ENCODE measurements around the gene WIPF3.

The WIPF3 gene

DNA sequence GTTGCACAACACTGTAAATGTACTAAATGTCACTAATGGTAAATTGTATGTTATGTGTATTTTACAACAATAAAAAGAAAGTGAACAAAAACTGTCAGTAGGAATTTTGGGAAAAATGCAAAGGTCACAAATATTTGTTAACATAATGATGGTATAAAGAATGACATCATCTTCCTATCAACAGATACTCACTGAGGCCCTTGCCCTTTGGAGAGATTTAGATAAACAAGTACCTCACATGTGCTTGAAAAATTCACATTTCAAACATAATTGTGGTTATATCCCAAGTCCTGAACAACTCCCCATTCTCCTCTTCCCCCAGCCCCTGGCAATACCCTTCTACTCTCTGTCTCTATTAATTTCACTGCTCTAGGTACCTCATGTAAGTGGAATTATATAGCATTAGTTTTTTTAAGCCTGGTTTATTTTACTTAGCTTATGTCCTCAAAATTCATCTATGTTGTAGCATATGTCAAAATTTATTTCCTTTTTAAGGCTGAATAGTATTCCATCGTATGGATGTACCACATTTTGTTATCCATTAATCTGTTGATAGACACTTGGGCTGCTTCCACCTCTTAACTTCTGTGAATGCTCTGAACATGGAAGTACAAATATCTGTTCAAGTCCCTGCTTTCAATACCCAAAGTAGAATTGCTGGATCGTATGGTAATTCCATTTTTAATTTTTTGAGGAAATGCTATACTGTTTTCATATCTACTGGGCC lies 90.5 kb downstream of the WIPF3 start:
- DNase-seq (ENCODE audit: low read depth) = no peak
- TF ChIP-seq, protein P1, sequence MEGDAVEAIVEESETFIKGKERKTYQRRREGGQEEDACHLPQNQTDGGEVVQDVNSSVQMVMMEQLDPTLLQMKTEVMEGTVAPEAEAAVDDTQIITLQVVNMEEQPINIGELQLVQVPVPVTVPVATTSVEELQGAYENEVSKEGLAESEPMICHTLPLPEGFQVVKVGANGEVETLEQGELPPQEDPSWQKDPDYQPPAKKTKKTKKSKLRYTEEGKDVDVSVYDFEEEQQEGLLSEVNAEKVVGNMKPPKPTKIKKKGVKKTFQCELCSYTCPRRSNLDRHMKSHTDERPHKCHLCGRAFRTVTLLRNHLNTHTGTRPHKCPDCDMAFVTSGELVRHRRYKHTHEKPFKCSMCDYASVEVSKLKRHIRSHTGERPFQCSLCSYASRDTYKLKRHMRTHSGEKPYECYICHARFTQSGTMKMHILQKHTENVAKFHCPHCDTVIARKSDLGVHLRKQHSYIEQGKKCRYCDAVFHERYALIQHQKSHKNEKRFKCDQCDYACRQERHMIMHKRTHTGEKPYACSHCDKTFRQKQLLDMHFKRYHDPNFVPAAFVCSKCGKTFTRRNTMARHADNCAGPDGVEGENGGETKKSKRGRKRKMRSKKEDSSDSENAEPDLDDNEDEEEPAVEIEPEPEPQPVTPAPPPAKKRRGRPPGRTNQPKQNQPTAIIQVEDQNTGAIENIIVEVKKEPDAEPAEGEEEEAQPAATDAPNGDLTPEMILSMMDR (IDR thresholded peaks at IDR 0.05; ENCODE audit: insufficient read depth, low read depth, low read length, missing control alignments) = no peak
- H3K4me3 ChIP-seq (ENCODE audit: low read length) = no peak overlapping the region

GRCh38 chr7:29898301-29898700 lies 92.0 kb downstream of the WIPF3 start:
- H3K4me3 ChIP-seq (ENCODE audit: low read length) = no peak overlapping the region
- TF ChIP-seq, protein P1 (IDR thresholded peaks at IDR 0.05; ENCODE audit: insufficient read depth, low read depth, low read length, missing control alignments) = no peak
- no peak for DNase-seq (ENCODE audit: low read depth)

GRCh38 chr7:29900745-29901144 lies 94.4 kb downstream of the WIPF3 start:
- no peak for DNase-seq (ENCODE audit: low read depth)
- H3K4me3 ChIP-seq (ENCODE audit: low read length) = no peak overlapping the region

DNA sequence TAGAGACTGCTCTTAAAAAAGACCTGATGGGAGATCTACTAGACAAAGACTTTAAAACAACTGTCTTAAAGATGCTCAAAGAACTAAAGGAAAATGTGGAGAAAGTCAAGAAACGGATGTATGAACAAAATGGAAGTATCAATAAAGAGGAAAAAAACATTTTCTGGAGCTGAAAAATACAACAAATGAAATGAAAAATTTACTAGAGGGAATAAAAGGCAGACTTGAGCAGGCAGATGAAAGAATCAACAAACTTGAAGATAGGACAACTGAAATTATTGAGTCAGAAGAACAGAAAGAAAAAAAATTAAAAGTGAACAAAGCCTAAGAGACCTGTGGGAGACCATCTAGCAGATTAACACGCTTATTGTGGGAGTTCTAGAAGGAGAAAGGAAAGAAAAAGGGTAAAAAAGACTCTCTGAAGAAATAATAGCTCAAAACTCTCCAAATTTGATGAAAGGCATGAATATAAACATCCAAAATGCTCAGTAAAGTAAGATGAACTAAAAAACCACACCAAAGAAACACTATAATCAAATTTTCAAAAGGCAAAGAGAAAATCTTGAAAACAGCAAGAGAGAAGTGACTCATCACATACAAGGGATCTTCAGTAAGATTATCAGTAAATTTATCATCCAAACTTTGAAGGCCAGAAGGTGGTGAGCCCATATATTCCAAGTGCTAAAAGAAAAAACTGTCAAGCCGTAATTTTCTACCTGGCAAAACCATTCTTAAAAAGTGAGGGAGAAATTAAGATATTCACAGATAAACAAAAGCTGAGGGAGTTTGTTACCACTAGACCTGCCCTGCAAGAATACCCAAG lies 100.1 kb downstream of the WIPF3 start:
- TF ChIP-seq, protein P1 (IDR thresholded peaks at IDR 0.05; ENCODE audit: insufficient read depth, low read depth, low read length, missing control alignments) = no peak
- no peak for DNase-seq (ENCODE audit: low read depth)
- no peak overlapping the region for H3K4me3 ChIP-seq (ENCODE audit: low read length)

More at GRCh38 chr7:29900745-29901144, 94.4 kb downstream of the WIPF3 start:
- TF ChIP-seq, protein P1 (IDR thresholded peaks at IDR 0.05; ENCODE audit: insufficient read depth, low read depth, low read length, missing control alignments) = no peak

DNA sequence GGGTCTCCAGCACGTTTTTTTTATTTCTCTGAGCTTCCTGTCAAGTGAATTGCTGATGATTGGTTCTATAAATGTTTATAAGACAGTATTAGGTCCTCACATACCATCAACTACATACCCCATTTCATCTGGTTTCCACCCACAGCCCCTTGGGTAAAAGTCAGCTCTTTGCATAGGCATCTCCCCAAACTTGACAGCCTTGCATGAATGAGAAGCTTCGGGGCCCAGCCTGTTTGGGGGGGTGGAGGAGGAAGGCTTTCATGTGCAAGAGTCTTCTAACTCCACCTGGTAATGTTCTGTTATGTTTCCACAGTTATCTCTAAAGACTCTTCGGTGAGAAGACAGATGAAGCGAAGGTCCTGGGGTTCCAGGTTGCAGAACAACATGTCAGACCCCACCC lies 107.9 kb downstream of the WIPF3 start:
- no peak for DNase-seq (ENCODE audit: low read depth)
- TF ChIP-seq, protein P1 (IDR thresholded peaks at IDR 0.05; ENCODE audit: insufficient read depth, low read depth, low read length, missing control alignments) = no peak
- H3K4me3 ChIP-seq (ENCODE audit: low read length) = no peak overlapping the region

GRCh38 chr7:29915481-29916215 lies 109.3 kb downstream of the WIPF3 start:
- TF ChIP-seq, protein P1 (IDR thresholded peaks at IDR 0.05; ENCODE audit: insufficient read depth, low read depth, low read length, missing control alignments) = no peak
- DNase-seq (ENCODE audit: low read depth) = peak; percentile 24

More at GRCh38 chr7:29915481-29916215, 109.3 kb downstream of the WIPF3 start:
- H3K4me3 ChIP-seq (ENCODE audit: low read length) = no peak overlapping the region
